Sigmoid colon (tissue), 4 donors: ENCODE measurements around the gene STX1B.

Experiments
- EP300 ChIP-seq, 4 donors: sonication (generic); formaldehyde crosslinking; IDR thresholded peaks; one replicate each; pipeline ENCODE4 v1.6.1; 2017; ENCODE audit warnings: antibody characterized with exemption in 4 of 4
- POLR2A ChIP-seq, 2 donors: fragments of 450-650 bp; IDR thresholded peaks; one replicate each; pipeline ENCODE4 v1.6.1; 2016; ENCODE audit warnings: antibody characterized with exemption in 2 of 2, mild to moderate bottlenecking in 2 of 2, moderate library complexity in 2 of 2
- TF ChIP-seq, protein P1 (sequence below), 4 experiments: fragments of 450-650 bp in 3 of 4; fragments of 200-600 bp in 1 of 4; IDR thresholded peaks; one replicate each; pipeline ENCODE4 v1.5.1; 2016 to 2019; ENCODE audit warnings: antibody characterized with exemption in 4 of 4, mild to moderate bottlenecking in 3 of 4, moderate library complexity in 2 of 4

DNA sequence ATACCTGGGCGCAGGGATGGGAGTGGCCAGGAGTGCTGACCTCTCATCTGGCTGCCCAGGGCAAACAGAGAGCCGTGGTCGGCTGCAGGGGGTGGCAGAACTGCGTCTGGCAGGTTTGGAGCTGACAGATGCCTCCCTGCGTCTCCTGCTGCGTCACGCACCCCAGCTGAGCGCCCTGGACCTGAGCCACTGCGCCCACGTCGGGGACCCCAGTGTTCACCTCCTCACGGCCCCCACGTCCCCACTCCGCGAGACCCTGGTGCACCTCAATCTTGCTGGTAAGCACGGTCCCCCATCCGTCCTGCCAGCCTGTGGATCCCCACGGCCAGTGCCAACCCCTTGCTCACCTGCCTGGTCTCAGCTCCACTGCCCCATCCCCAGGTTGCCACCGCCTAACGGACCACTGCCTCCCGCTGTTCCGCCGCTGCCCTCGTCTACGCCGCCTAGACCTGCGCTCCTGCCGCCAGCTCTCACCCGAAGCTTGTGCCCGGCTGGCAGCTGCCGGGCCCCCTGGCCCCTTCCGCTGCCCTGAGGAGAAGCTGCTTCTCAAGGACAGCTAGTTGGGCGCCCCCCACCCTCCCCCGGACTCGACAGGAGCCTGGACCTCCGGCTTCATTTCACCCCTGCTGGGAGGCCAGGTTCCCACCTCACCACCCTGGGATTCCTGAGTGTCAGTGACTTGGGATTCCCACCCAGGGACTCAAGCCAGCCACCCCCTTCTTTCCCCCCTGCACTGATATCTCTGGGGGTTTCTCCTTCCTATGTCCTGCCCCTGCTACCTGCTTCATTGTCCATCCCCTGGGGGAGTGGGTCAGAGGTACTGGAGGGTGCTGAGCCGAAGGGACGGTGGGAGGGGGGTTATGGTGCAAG lies 63.5 kb downstream of the STX1B start:
- TF ChIP-seq, protein P1, sequence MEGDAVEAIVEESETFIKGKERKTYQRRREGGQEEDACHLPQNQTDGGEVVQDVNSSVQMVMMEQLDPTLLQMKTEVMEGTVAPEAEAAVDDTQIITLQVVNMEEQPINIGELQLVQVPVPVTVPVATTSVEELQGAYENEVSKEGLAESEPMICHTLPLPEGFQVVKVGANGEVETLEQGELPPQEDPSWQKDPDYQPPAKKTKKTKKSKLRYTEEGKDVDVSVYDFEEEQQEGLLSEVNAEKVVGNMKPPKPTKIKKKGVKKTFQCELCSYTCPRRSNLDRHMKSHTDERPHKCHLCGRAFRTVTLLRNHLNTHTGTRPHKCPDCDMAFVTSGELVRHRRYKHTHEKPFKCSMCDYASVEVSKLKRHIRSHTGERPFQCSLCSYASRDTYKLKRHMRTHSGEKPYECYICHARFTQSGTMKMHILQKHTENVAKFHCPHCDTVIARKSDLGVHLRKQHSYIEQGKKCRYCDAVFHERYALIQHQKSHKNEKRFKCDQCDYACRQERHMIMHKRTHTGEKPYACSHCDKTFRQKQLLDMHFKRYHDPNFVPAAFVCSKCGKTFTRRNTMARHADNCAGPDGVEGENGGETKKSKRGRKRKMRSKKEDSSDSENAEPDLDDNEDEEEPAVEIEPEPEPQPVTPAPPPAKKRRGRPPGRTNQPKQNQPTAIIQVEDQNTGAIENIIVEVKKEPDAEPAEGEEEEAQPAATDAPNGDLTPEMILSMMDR (IDR thresholded peaks at IDR 0.05), result no peak
- TF ChIP-seq EP300 (IDR thresholded peaks at IDR 0.05), result no peak
- TF ChIP-seq POLR2A (IDR thresholded peaks at IDR 0.05), result no peak
